SK-N-SH (cell line): Measurements from ENCODE around the gene CCNT1.
"Not testable (repeated sequence)": the region's sequence is repeated elsewhere in the genome, so short reads cannot be mapped to it uniquely, and the experiment has no call there.

Experiments used
- CTCF ChIP-seq: fragments of 200-600 bp; sonication (generic); IDR thresholded peaks from 2 replicates; pipeline ENCODE4 v1.6.1; 2017; ENCODE audit warnings: antibody characterized with exemption, mild to moderate bottlenecking, moderate library complexity
- EP300 ChIP-seq, 2 experiments: IDR thresholded peaks; 2 replicates each; pipeline versions ENCODE4 v1.4.0 to v1.6.1; 2012; ENCODE audit warnings: borderline replicate concordance in 1 of 2, low read depth in 1 of 2, low read length in 1 of 2
- FOXM1 ChIP-seq: IDR thresholded peaks from 2 replicates; pipeline ENCODE4 v1.4.0; 2012; ENCODE audit warnings: low read depth, mild to moderate bottlenecking
- RAD21 ChIP-seq: IDR thresholded peaks from 2 replicates; pipeline ENCODE4 v1.6.1; 2012; ENCODE audit warnings: mild to moderate bottlenecking, low read length
- TF ChIP-seq, protein P1 (sequence below): IDR thresholded peaks from 2 replicates; pipeline ENCODE4 v1.6.1; 2012; ENCODE audit warnings: mild to moderate bottlenecking, low read depth, low read length, moderate library complexity

GRCh38 chr12:48698822-48699221 is 17.7 kb downstream of the CCNT1 start:
- TF ChIP-seq EP300 (IDR thresholded peaks at IDR 0.05; ENCODE audit: borderline replicate concordance in 1 of 2, low read depth in 1 of 2, low read length in 1 of 2); RAD21; CTCF; FOXM1: not testable (repeated sequence)
- TF ChIP-seq, protein P1, sequence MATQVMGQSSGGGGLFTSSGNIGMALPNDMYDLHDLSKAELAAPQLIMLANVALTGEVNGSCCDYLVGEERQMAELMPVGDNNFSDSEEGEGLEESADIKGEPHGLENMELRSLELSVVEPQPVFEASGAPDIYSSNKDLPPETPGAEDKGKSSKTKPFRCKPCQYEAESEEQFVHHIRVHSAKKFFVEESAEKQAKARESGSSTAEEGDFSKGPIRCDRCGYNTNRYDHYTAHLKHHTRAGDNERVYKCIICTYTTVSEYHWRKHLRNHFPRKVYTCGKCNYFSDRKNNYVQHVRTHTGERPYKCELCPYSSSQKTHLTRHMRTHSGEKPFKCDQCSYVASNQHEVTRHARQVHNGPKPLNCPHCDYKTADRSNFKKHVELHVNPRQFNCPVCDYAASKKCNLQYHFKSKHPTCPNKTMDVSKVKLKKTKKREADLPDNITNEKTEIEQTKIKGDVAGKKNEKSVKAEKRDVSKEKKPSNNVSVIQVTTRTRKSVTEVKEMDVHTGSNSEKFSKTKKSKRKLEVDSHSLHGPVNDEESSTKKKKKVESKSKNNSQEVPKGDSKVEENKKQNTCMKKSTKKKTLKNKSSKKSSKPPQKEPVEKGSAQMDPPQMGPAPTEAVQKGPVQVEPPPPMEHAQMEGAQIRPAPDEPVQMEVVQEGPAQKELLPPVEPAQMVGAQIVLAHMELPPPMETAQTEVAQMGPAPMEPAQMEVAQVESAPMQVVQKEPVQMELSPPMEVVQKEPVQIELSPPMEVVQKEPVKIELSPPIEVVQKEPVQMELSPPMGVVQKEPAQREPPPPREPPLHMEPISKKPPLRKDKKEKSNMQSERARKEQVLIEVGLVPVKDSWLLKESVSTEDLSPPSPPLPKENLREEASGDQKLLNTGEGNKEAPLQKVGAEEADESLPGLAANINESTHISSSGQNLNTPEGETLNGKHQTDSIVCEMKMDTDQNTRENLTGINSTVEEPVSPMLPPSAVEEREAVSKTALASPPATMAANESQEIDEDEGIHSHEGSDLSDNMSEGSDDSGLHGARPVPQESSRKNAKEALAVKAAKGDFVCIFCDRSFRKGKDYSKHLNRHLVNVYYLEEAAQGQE = not testable (repeated sequence)
